GM19467 (cell line): ENCODE data around the gene RCAN2.
A peak's percentile ranks its signal among the peaks of the same experiment; 100 is the strongest.

Source experiments
- ATAC-seq: cut with Tn5 transposase; IDR thresholded peaks from one replicate; pipeline ENCODE4 v1.9.1; 2021; ENCODE audit warnings: mild to moderate bottlenecking, moderate library complexity; ENCODE audit not compliant: unreplicated experiment

The RCAN2 gene

GRCh38 chr6:46293641-46294316 is 197.5 kb downstream of the RCAN2 start:
- ATAC-seq: peak; percentile 73

- no peak for ATAC-seq
Observed at GRCh38 chr6:46291880-46292279, 199.4 kb downstream of the RCAN2 start.

DNA sequence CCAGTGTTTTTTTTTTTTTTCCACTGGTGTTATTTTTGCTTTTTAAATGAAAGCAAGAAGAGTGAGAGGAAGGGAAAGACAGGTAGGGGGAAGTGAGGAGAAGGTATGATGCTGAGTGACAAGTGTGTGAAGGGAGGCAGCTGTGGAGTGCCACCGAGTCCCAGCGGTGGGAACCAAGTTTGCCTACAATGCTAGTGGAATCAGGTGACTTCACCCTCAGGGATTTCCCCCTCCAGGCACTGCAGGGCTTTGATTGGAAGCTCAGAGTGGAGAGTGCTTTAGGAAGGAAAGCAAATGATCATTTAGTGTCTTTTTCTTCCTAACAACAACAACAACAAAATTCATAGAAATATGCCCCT is 200.0 kb downstream of the RCAN2 start:
- ATAC-seq: no peak

DNA sequence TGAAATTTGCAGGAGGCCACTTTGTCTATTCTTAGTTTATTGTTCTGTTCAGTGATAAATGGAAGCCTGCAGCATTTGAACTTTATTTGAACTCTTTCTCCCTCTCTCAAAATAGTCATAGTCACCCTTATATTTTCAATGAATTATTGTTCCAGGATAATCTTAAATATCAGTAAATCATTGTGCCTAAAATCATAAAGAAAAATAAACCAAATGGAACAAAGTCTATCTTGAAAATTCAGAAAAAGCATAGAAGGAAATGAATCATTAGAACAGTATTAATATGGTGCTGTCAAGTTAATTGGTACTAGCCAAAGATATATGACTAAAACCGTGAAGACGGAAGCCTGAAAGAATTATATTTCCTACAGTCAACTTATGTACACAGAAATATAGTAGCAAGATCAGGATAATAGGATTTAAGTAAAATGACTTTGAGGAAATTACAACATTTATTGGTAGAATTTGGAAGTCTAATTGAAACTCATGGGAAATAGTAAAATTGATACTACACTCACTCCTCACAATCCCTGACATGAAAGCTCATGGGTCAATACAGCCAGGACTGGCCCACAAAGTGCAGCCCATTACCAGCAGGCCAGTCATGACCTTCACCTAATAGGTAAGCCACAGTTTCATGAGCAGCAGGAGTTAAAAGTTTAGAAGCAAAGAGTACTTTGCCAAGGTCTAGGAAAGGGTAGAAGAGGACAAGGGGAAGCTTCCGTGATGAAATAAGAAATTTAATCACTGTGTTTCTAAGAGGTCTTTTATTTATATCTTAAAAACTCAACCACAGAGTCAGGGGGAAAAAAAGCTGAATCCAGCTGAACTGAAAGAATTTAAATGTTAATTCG is 200.6 kb downstream of the RCAN2 start:
- no peak for ATAC-seq

DNA sequence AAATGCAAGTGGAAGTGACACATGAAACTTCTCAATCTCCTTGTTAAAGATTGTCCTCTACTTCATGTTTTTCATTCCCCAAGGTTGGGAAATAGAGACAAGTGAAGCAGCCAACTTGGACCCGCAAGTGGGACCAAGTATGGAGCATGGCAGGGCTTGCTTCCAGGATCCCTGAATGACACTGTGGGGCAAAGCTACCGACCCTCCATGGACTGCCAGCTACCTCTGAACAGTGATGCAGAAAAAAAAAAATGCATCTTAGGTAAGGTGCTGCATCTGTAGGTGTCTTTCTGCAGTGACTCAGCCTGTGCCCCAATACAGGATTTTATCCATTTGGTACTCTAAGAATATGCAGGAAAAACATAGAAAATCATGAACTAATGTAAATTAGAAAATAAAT is 201.4 kb downstream of the RCAN2 start:
- no peak for ATAC-seq

DNA sequence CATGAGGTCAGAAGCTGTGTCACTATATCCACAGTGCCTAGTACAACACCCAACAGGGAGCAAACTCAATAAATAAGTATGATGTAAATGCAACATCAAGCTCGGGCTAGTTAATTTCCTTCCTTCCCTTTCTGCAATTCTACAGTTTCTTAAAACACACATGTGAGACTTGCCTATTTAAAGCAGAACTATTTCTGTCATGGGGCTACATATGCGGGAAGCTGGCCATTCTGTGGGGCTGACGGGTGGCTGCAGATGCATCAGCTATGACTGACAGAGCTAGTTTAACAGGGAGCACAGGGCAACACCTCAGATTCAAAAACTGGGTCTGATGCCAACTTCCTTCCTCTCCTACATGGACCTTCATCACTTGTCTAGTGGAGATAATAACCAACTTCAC is 202.4 kb downstream of the RCAN2 start:
- ATAC-seq: no peak

- no peak for ATAC-seq
Observed at GRCh38 chr6:46287681-46288080, 203.6 kb downstream of the RCAN2 start.

DNA sequence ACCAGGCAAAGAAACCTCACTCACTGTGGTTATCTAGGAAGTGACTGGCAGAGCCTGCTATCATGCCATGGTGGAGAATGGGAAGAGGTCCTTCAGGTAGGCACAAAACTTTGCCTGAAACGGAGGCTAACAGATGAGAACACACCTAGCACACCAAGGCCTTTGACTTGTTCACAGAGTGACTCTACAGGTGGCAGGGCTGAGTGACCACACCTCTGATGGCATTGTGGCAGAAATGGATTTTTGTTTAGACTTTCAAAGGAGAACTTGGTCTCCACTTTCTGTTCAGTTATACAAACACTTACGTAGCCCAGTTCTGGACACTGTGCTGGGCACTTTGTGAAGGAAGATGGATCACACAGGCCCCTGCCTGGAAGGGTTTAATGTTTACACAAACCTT is 204.2 kb downstream of the RCAN2 start:
- no peak for ATAC-seq

GRCh38 chr6:46284475-46284874 is 206.8 kb downstream of the RCAN2 start:
- ATAC-seq: no peak

- ATAC-seq: no peak
Observed at GRCh38 chr6:46281110-46281509, 210.1 kb downstream of the RCAN2 start.

GRCh38 chr6:46279874-46280273 is 211.4 kb downstream of the RCAN2 start:
- ATAC-seq: no peak

DNA sequence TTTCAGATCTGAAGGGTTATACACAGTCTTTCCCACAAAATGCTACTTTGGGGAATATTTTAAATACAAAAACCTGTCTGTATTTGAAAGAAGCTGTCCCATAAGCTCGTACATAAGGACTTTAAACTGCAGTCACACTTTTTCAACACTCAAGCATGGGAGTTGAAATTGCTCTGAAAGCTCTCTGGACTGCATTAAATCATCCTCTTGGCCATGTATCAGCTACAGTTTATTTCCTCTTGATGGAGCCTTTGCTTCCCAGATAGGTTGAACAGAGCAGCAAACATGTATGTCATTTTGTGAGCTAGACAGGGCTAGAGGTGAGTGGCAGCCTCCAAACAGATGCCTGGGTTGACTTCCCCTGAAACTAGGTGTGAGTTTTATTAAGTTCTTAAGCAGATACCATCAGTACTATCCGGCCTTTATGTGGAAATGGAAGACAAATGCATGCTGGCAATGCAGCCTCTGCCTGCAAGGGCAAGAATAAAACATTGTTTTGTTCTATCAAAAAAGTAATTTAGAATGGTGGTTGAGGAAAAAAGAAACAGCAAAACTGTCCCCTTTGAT is 214.6 kb downstream of the RCAN2 start:
- ATAC-seq: no peak

GRCh38 chr6:46274502-46274901 is 216.7 kb downstream of the RCAN2 start:
- no peak for ATAC-seq

DNA sequence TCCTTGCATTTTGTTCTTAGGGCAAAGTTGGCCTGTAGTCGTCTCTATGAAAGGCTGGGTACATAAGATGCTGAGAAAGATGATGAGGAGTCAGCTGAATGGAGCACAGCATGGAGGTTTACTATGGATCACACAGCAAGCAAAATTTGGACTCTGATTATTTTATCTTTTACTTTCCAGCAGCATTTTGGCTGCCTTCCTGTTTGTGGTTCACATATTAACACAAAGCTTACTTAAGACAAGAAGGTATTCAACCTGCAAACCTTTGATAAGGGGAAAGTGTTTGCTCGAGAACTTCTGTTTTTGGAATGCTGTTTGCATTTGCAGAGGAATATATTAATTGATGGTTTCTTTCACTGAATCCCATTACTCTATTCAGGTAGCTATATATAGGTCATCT is 217.3 kb downstream of the RCAN2 start:
- ATAC-seq: no peak

DNA sequence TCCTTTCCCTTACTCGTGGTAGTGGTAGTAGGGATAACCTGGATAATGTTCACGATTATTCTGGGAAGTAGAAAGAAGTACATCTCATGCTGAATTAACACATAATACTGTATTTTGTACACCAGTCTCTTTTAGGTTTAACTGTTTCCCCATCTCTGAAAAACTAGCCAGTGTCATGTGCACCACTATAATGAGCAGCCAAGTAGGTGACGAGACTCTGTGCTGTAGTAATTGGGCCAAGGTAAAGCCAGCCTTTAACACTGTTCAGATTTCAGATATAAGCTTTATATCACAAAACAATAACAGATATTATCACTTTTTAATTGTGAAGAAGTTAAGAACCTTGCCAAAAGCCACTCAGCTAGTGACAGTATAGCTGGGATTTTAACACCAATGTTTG is 219.5 kb downstream of the RCAN2 start:
- no peak for ATAC-seq

- ATAC-seq: no peak
Observed at GRCh38 chr6:46271107-46271506, 220.1 kb downstream of the RCAN2 start.

DNA sequence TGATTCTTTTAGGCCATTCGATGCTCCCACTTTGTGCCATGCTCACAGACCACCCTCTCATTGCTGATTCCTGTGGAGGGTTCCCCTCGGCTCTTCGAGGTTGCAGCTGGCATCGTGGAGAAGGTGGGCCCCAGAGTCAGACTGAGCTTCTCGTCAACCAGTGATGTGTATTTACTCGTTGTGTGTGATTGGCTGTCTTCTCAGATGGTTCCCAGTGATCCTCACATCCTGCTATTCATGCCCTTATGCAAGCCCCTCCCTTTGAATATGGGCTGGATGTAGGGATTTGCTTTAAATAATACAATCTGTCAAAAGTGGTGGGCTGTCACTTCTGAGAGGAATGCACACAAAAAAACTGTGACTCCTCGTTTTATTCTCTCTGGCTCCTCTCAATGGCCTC is 220.9 kb downstream of the RCAN2 start:
- ATAC-seq: no peak

- ATAC-seq: no peak
Observed at GRCh38 chr6:46269447-46270229, 221.6 kb downstream of the RCAN2 start.

DNA sequence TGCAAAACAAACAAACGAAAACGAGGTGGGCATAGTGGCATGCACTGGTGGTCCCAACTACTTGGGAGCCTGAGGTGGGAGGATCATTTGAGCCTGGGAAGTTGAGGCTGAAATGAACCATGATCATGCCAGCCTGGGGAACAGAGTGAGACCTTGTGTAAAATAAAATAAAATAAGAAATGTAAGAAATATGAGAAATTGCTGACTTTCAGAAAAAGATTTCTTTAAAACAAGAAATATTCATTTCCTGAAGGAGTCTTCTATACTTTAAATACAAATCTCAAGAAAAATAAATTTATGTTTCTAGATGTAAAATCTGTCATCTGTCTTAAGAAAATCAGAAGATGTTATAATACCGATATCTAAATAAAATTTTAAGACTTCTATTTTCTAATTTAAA is 223.7 kb downstream of the RCAN2 start:
- ATAC-seq: no peak

- ATAC-seq: no peak
Observed at GRCh38 chr6:46265373-46265772, 225.9 kb downstream of the RCAN2 start.

GRCh38 chr6:46263707-46264086 is 227.6 kb downstream of the RCAN2 start:
- ATAC-seq: no peak
